GM12892 (cell line): ENCODE results near the gene FBXO11.

Experiments used
- DNase-seq: peaks from one replicate; pipeline ENCODE4 v3.0.0; 2011; ENCODE audit not compliant: insufficient read length
- FAIRE-seq: peaks from 2 replicates; lab custom pipeline; 2011; peaks lifted over from hg19 to GRCh38; lab: Jason Lieb, UNC
- POLR2A ChIP-seq: IDR thresholded peaks from 2 replicates; pipeline ENCODE4 v1.6.1; 2011; ENCODE audit warnings: low read depth, low read length, control low read depth
- POLR2AphosphoS5 ChIP-seq: IDR thresholded peaks from 2 replicates; pipeline ENCODE4 v1.6.1; 2011; ENCODE audit warnings: low read depth, low read length, control low read depth
- TAF1 ChIP-seq: IDR thresholded peaks from 2 replicates; pipeline ENCODE4 v1.6.1; 2011; ENCODE audit warnings: low read depth, mild to moderate bottlenecking, control low read depth, low read length, borderline replicate concordance

FBXO11 gene

GRCh38 chr2:47893771-47894170 is 12.5 kb downstream of the FBXO11 start:
- no peak for FAIRE-seq
- DNase-seq = no peak
- no peak for TF ChIP-seq POLR2AphosphoS5
- no peak for TF ChIP-seq TAF1
- no peak for TF ChIP-seq POLR2A

- no peak for DNase-seq
- peak; percentile 36 for FAIRE-seq
Measured at GRCh38 chr2:47892338-47892730, 14.0 kb downstream of the FBXO11 start.

GRCh38 chr2:47891369-47892337 is 14.6 kb downstream of the FBXO11 start:
- no peak for TF ChIP-seq TAF1
- no peak for TF ChIP-seq POLR2A
- no peak for TF ChIP-seq POLR2AphosphoS5
- no peak for DNase-seq
- no peak for FAIRE-seq

More at GRCh38 chr2:47892338-47892730, 14.0 kb downstream of the FBXO11 start:
- TF ChIP-seq TAF1 = no peak
- TF ChIP-seq POLR2AphosphoS5 = no peak
- no peak for TF ChIP-seq POLR2A

GRCh38 chr2:47890711-47891368 is 15.5 kb downstream of the FBXO11 start:
- TF ChIP-seq POLR2AphosphoS5 (no peak), TAF1 (no peak), POLR2A (no peak)
- DNase-seq (no peak), FAIRE-seq (no peak)

GRCh38 chr2:47888581-47889280 is 17.6 kb downstream of the FBXO11 start:
- FAIRE-seq = no peak
- TF ChIP-seq POLR2A = no peak
- no peak for TF ChIP-seq POLR2AphosphoS5
- no peak for TF ChIP-seq TAF1
- DNase-seq = no peak

GRCh38 chr2:47876912-47877311 is 29.4 kb downstream of the FBXO11 start:
- FAIRE-seq (no peak), DNase-seq (no peak)
- no peak for TF ChIP-seq TAF1
- TF ChIP-seq POLR2AphosphoS5 = no peak
- no peak for TF ChIP-seq POLR2A

GRCh38 chr2:47872941-47873340 is 33.4 kb downstream of the FBXO11 start:
- TF ChIP-seq TAF1 (no peak), POLR2A (no peak)
- FAIRE-seq (no peak), DNase-seq (no peak)

- TF ChIP-seq TAF1 (no peak), POLR2AphosphoS5 (no peak), POLR2A (no peak)
- DNase-seq (no peak), FAIRE-seq (no peak)
Measured at GRCh38 chr2:47870641-47871540, 35.4 kb downstream of the FBXO11 start.

GRCh38 chr2:47869859-47870595 is 36.3 kb downstream of the FBXO11 start:
- TF ChIP-seq POLR2AphosphoS5 = no peak
- no peak for TF ChIP-seq POLR2A
- TF ChIP-seq TAF1 = no peak
- FAIRE-seq (peak; percentile 68), DNase-seq (no peak)

- DNase-seq (no peak), FAIRE-seq (no peak)
- no peak for TF ChIP-seq TAF1
Measured at GRCh38 chr2:47868611-47869352, 37.5 kb downstream of the FBXO11 start.

GRCh38 chr2:47867205-47867604 is 39.1 kb downstream of the FBXO11 start:
- no peak for DNase-seq
- TF ChIP-seq POLR2A (no peak), POLR2AphosphoS5 (no peak), TAF1 (no peak)
- FAIRE-seq = no peak
